Aorta (tissue), 5 donors: ENCODE data around the gene CNST. TPM values are rescaled to one million over a fixed set of nuclear protein-coding genes. Genes with fewer than 3 reads are reported as not detected.
"Not testable (repeated sequence)": the region's sequence is repeated elsewhere in the genome, so short reads cannot be mapped to it uniquely, and the experiment has no call there.

ENCODE experiments used
- ATAC-seq: fragments of 200-7000 bp; cut with Tn5 transposase; one replicate; pipeline ENCODE4 v1.9.1; 2022; ENCODE audit warnings: moderate library complexity; ENCODE audit not compliant: low FRiP score
- DNase-seq, 2 donors: peaks; one replicate each; pipeline ENCODE4 v3.0.0-alpha.2; 2020
- H3K27ac ChIP-seq, 2 donors: one replicate each; pipeline ENCODE4 v1.5.1; 2013; ENCODE audit warnings: low read length in 2 of 2, mild to moderate bottlenecking in 2 of 2, moderate library complexity in 2 of 2, control low read depth in 1 of 2, inconsistent platforms in 1 of 2, low read depth in 1 of 2
- H3K27me3 ChIP-seq, 2 donors: one replicate each; pipeline ENCODE4 v1.6.1; 2013; ENCODE audit warnings: control low read depth in 1 of 2, low read length in 1 of 2, mild to moderate bottlenecking in 1 of 2, moderate library complexity in 1 of 2; ENCODE audit not compliant: insufficient read depth in 2 of 2, control insufficient read depth in 1 of 2
- H3K36me3 ChIP-seq, 2 donors: one replicate each; pipeline ENCODE4 v1.6.1; 2013; ENCODE audit warnings: control low read depth in 1 of 2, low read length in 1 of 2, mild to moderate bottlenecking in 1 of 2; ENCODE audit not compliant: insufficient read depth in 2 of 2, control insufficient read depth in 1 of 2
- H3K4me1 ChIP-seq, 2 donors: one replicate each; pipeline ENCODE4 v1.6.1; 2013; ENCODE audit warnings: low read length in 2 of 2, control low read depth in 1 of 2, mild to moderate bottlenecking in 1 of 2, moderate library complexity in 1 of 2; ENCODE audit not compliant: insufficient read depth in 2 of 2, control insufficient read depth in 1 of 2
- H3K4me3 ChIP-seq, 2 donors: one replicate each; pipeline ENCODE4 v1.5.1; 2013; ENCODE audit warnings: low read length in 2 of 2, control low read depth in 1 of 2, mild to moderate bottlenecking in 1 of 2
- H3K9me3 ChIP-seq: one replicate; pipeline ENCODE4 v1.6.1; 2013; ENCODE audit warnings: mild to moderate bottlenecking, low read length; ENCODE audit not compliant: control insufficient read depth
- WGBS, 2 donors: extraction: QIAGEN DNeasy Blood & Tissue Kit; methylation state at CpG; one replicate each; pipeline ENCODE4 v1.1.7; 2013; 5-methylcytosine and 5-hydroxymethylcytosine counted together
- intact Hi-C, 2 donors: fragments of 100-400 bp; cut with DNase I; formaldehyde crosslinking; loops; one replicate each; pipeline versions ENCODE4 v1.14.2 to v1.15.0; 2022
- polyA plus RNA-seq, 2 donors: library from polyadenylated mRNA; stranded (reverse); fragments of 200-250 nt; gene quantifications; one replicate each; pipeline ENCODE4 v1.2.3, GENCODE V29; 2013
- total RNA-seq, 2 donors: library from RNA; stranded (reverse); fragmentation: NEBNext Ultra II Directional; extraction: Animal tissue kit (Norgen Biotek cat#: 25700); gene quantifications; one replicate each; pipeline ENCODE4 v1.2.1, GENCODE V29; 2021
- donor health status: healthy with polysubstance abuse.
- donor health status: Bipolar disorder and iron deficiency.
- donor health status: DM: no; HTN: no; CAD: no.
- donor health status: DM: no; HTN: no; CAD: no.
- donor health status: DM: yes; HTN: yes; CAD: no.

The CNST gene
- total and polyA plus RNA-seq, 4 donors, result 6.9 to 27.8 (median 16.1) TPM

- Histone ChIP-seq H3K9me3 (no peaks in the 10 kb centered on the region), H3K36me3 (no peaks in the 10 kb centered on the region), H3K4me1 (no peaks in the 10 kb centered on the region), H3K4me3 (no peak overlapping the region), H3K27me3 (no peaks in the 10 kb centered on the region), H3K27ac (no peak overlapping the region)
- DNase-seq (no peak), ATAC-seq (no peak)
- WGBS, 2 donors, result 73 to 74% methylated on average over 3 of the region's 3 CpGs
- intact Hi-C loops, result no loop called here
Observed at GRCh38 chr1:246587032-246587431, 20.8 kb downstream of the CNST start.

- Histone ChIP-seq H3K4me1 (no peaks in the 10 kb centered on the region), H3K9me3 (no peaks in the 10 kb centered on the region), H3K4me3 (no peak overlapping the region), H3K27ac (no peak overlapping the region), H3K27me3 (no peaks in the 10 kb centered on the region), H3K36me3 (no peaks in the 10 kb centered on the region)
- no peak for DNase-seq
- intact Hi-C loops, result no loop called here
- no peak for ATAC-seq
- WGBS, 2 donors, result 20 to 31% methylated on average over 3 of the region's 3 CpGs
Observed at GRCh38 chr1:246587606-246588005, 21.4 kb downstream of the CNST start.

- WGBS, 2 donors, result 66 to 78% methylated on average over 2 of the region's 2 CpGs
- H3K4me1 ChIP-seq, result no peaks in the 10 kb centered on the region
- no peaks in the 10 kb centered on the region for H3K9me3 ChIP-seq
- H3K27me3 ChIP-seq, result no peaks in the 10 kb centered on the region
- intact Hi-C loops, result no loop called here
- no peak for DNase-seq
- H3K36me3 ChIP-seq, result no peaks in the 10 kb centered on the region
- no peak overlapping the region for H3K27ac ChIP-seq
- no peak overlapping the region for H3K4me3 ChIP-seq
- ATAC-seq, result no peak
Observed at GRCh38 chr1:246588159-246588721, 22.0 kb downstream of the CNST start.

- H3K4me3 ChIP-seq, H3K36me3 ChIP-seq, H3K4me1 ChIP-seq, intact Hi-C loops, ATAC-seq, DNase-seq, H3K9me3 ChIP-seq, H3K27me3 ChIP-seq, H3K27ac ChIP-seq: not testable (repeated sequence)
- WGBS, 2 donors, result 86 to 89% methylated on average over 9 of the region's 10 CpGs
Observed at GRCh38 chr1:246589919-246590318, 23.7 kb downstream of the CNST start.

GRCh38 chr1:246591047-246591446, 24.8 kb downstream of the CNST start:
- Histone ChIP-seq H3K4me1 (no peaks in the 10 kb centered on the region), H3K36me3 (no peaks in the 10 kb centered on the region), H3K9me3 (no peaks in the 10 kb centered on the region), H3K4me3 (no peak overlapping the region), H3K27me3 (no peaks in the 10 kb centered on the region), H3K27ac (no peak overlapping the region)
- DNase-seq, result no peak
- ATAC-seq, result no peak
- intact Hi-C loops, result no loop called here

GRCh38 chr1:246591504-246591903, 25.2 kb downstream of the CNST start:
- Histone ChIP-seq H3K36me3 (no peaks in the 10 kb centered on the region), H3K9me3 (no peaks in the 10 kb centered on the region), H3K4me1 (no peaks in the 10 kb centered on the region), H3K27me3 (no peaks in the 10 kb centered on the region), H3K27ac (no peak overlapping the region), H3K4me3 (no peak overlapping the region)
- DNase-seq (no peak), ATAC-seq (no peak)
- 93 to 96% methylated on average over 6 of the region's 6 CpGs for WGBS, 2 donors
- intact Hi-C loops, result no loop called here

- no peaks in the 10 kb centered on the region for H3K36me3 ChIP-seq
- no peak overlapping the region for H3K4me3 ChIP-seq
- H3K4me1 ChIP-seq, result no peaks in the 10 kb centered on the region
- ATAC-seq (no peak), DNase-seq (no peak)
- H3K9me3 ChIP-seq, result no peaks in the 10 kb centered on the region
- H3K27me3 ChIP-seq, result no peaks in the 10 kb centered on the region
- WGBS, 2 donors, result 92 to 93% methylated on average over 13 of the region's 13 CpGs
- H3K27ac ChIP-seq, result no peak overlapping the region
- intact Hi-C loops, result no loop called here
Observed at GRCh38 chr1:246591958-246592357, 25.7 kb downstream of the CNST start.

- Histone ChIP-seq H3K4me3 (no peak overlapping the region), H3K27me3 (no peaks in the 10 kb centered on the region), H3K27ac (no peak overlapping the region), H3K9me3 (no peaks in the 10 kb centered on the region), H3K36me3 (no peaks in the 10 kb centered on the region), H3K4me1 (no peaks in the 10 kb centered on the region)
- ATAC-seq (no peak), DNase-seq (no peak)
- intact Hi-C loops, result no loop called here
Observed at GRCh38 chr1:246592695-246593094, 26.4 kb downstream of the CNST start.

GRCh38 chr1:246595146-246595545, 28.9 kb downstream of the CNST start:
- Histone ChIP-seq H3K27me3 (no peaks in the 10 kb centered on the region), H3K27ac (no peak overlapping the region), H3K4me1 (no peaks in the 10 kb centered on the region), H3K9me3 (no peaks in the 10 kb centered on the region), H3K4me3 (no peak overlapping the region), H3K36me3 (peaks cover 0 to 2% of the 10 kb centered on the region in 2 donors)
- no peak for ATAC-seq
- intact Hi-C loops, result no loop called here
- WGBS, 2 donors, result 88 to 95% methylated on average over 3 of the region's 3 CpGs
- DNase-seq, result no peak
